Type B pancreatic cell (in vitro differentiated cells): ENCODE data around the gene HOXC5. TPM values are rescaled to one million over a fixed set of nuclear protein-coding genes. Genes with fewer than 3 reads are reported as not detected.

Experiments used
- DNase-seq: peaks from one replicate; pipeline ENCODE4 v3.0.0; 2021; ENCODE audit warnings: mixed read lengths; ENCODE audit not compliant: unreplicated experiment; ENCODE audit errors: extremely low spot score
- H3K27ac Mint-ChIP-seq: 2 replicates; pipeline ENCODE4 v1.8.0; 2021; ENCODE audit warnings: mild to moderate bottlenecking, mixed read lengths
- H3K27me3 Mint-ChIP-seq: 2 replicates; pipeline ENCODE4 v1.8.0; 2021; ENCODE audit warnings: mixed read lengths
- H3K36me3 Mint-ChIP-seq: 2 replicates; pipeline ENCODE4 v1.8.0; 2021; ENCODE audit warnings: mixed read lengths
- H3K4me1 Mint-ChIP-seq: one replicate; pipeline ENCODE4 v1.8.0; 2021; ENCODE audit warnings: mixed read lengths; ENCODE audit not compliant: unreplicated experiment
- H3K4me3 Mint-ChIP-seq: 2 replicates; pipeline ENCODE4 v1.8.0; 2021; ENCODE audit warnings: mild to moderate bottlenecking, mixed read lengths
- H3K9me3 Mint-ChIP-seq: 2 replicates; pipeline ENCODE4 v1.8.0; 2021; ENCODE audit warnings: mixed read lengths
- CTCF ChIP-seq: fragments of 200-600 bp; sonication (generic); conservative IDR thresholded peaks from 2 replicates; pipeline ENCODE4 v1.5.0; 2021; ENCODE audit warnings: antibody characterized with exemption, mild to moderate bottlenecking
- total RNA-seq: library from RNA; stranded (reverse); gene quantifications from 2 replicates; pipeline ENCODE4 v1.2.1, GENCODE V29; 2021; ENCODE audit warnings: low replicate concordance

The HOXC5 gene
- total RNA-seq, 1 donor from 2014 or later, result 56.9 TPM

GRCh38 chr12:54053003-54053750 lies 20.3 kb downstream of the HOXC5 start:
- H3K4me1 Mint-ChIP-seq, result peaks cover 59% of the 10 kb centered on the region
- H3K27me3 Mint-ChIP-seq, result peaks cover 62% of the 10 kb centered on the region
- peak overlapping the region; percentile 98 for H3K4me3 Mint-ChIP-seq
- H3K27ac Mint-ChIP-seq, result peak overlapping the region; percentile 69
- H3K9me3 Mint-ChIP-seq, result no peaks in the 10 kb centered on the region
- H3K36me3 Mint-ChIP-seq, result peaks cover 14% of the 10 kb centered on the region
- TF ChIP-seq CTCF, result no peak
- DNase-seq, result no peak

GRCh38 chr12:54053751-54054741 lies 21.2 kb downstream of the HOXC5 start, which contains the start of gene HOXC4:
HOXC4 (plus strand) TSS chr12:54053835; CDS start chr12:54053923, 88 bp downstream.
- no peaks in the 10 kb centered on the region for H3K9me3 Mint-ChIP-seq
- peaks cover 56% of the 10 kb centered on the region for H3K4me1 Mint-ChIP-seq
- peaks cover 62% of the 10 kb centered on the region for H3K27me3 Mint-ChIP-seq
- no peak for TF ChIP-seq CTCF
- peak within 1 kb of the TSS; percentile 69 for H3K27ac Mint-ChIP-seq
- H3K36me3 Mint-ChIP-seq, result peaks cover 18% of the 10 kb centered on the region
- DNase-seq, result no peak
- peak within 1 kb of the TSS; percentile 98 for H3K4me3 Mint-ChIP-seq

GRCh38 chr12:54054742-54055194 lies 21.9 kb downstream of the HOXC5 start:
- Mint-ChIP-seq H3K36me3 (peaks cover 18% of the 10 kb centered on the region), H3K27ac (peak overlapping the region; percentile 68), H3K4me3 (peak overlapping the region; percentile 98), H3K4me1 (peaks cover 52% of the 10 kb centered on the region), H3K9me3 (no peaks in the 10 kb centered on the region), H3K27me3 (peaks cover 64% of the 10 kb centered on the region)
- DNase-seq, result no peak
- no peak for TF ChIP-seq CTCF

GRCh38 chr12:54055552-54055951 lies 22.7 kb downstream of the HOXC5 start:
- H3K27ac Mint-ChIP-seq, result peak overlapping the region; percentile 68
- H3K4me3 Mint-ChIP-seq, result peak overlapping the region; percentile 89
- peaks cover 61% of the 10 kb centered on the region for H3K27me3 Mint-ChIP-seq
- TF ChIP-seq CTCF, result no peak
- no peaks in the 10 kb centered on the region for H3K9me3 Mint-ChIP-seq
- peaks cover 47% of the 10 kb centered on the region for H3K4me1 Mint-ChIP-seq
- no peak for DNase-seq
- peaks cover 18% of the 10 kb centered on the region for H3K36me3 Mint-ChIP-seq

- TF ChIP-seq CTCF, result no peak
- Mint-ChIP-seq H3K27ac (peak overlapping the region; percentile 68), H3K27me3 (peaks cover 56% of the 10 kb centered on the region), H3K4me3 (peak overlapping the region; percentile 89), H3K9me3 (no peaks in the 10 kb centered on the region), H3K36me3 (peaks cover 18% of the 10 kb centered on the region), H3K4me1 (peaks cover 46% of the 10 kb centered on the region)
- no peak for DNase-seq
Observed at GRCh38 chr12:54056110-54056509, 23.3 kb downstream of the HOXC5 start.
